Measurements from ENCODE around the gene PI4K2B. TPM values are rescaled to one million over a fixed set of nuclear protein-coding genes. Genes with fewer than 3 reads are reported as not detected.
"Not testable (repeated sequence)": the region's sequence is repeated elsewhere in the genome, so short reads cannot be mapped to it uniquely, and the experiment has no call there.

Gene PI4K2B
- total RNA-seq, 1 experiment from 2014 or later = 26.4 TPM

DNA sequence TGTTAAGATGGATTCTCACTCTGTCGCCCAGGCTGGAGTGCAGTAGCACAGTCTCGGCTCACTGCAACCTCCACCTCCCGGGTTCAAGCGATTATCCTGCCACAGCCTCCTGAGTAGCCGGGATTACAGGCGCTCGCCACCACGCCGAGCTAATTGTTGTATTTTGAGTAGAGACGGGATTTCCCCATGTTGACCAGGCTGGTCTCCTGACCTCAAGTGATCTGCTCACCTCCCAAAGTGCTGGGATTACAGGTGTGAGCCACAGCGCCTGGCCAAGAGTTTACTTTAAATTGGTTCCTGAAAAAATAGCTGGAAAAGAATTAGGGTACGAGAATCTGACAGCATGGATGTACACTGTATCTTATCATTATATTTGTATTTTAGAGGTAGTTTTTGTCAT is 20.0 kb downstream of the PI4K2B start:
- H3K9me3 ChIP-seq (replicated peaks); H3K27ac ChIP-seq; H3K4me1 ChIP-seq; DNase-seq; H3K4me3 ChIP-seq; H3K27me3 ChIP-seq: not testable (repeated sequence)
- H3K36me3 ChIP-seq = peaks cover 11% of the 10 kb centered on the region

- no peaks in the 10 kb centered on the region for H3K27me3 ChIP-seq
- no peak for DNase-seq
- H3K9me3 ChIP-seq (replicated peaks) = no peaks in the 10 kb centered on the region
- H3K4me1 ChIP-seq = peaks cover 3% of the 10 kb centered on the region; the same call in 1 of the 2 replicates
- H3K36me3 ChIP-seq = peaks cover 34% of the 10 kb centered on the region
- H3K27ac ChIP-seq = no peak overlapping the region
- no peak overlapping the region for H3K4me3 ChIP-seq
These were observed 25.2 kb downstream of the PI4K2B start for GRCh38 chr4:25258980-25259578.

GRCh38 chr4:25271866-25272265 is 38.0 kb downstream of the PI4K2B start:
- Histone ChIP-seq H3K4me1 (peaks cover 5% of the 10 kb centered on the region), H3K36me3 (peaks cover 5% of the 10 kb centered on the region; the same call in 1 of the 2 replicates), H3K27ac (peak overlapping the region; percentile 22; the same call in 1 of the 2 replicates), H3K27me3 (no peaks in the 10 kb centered on the region), H3K9me3 (replicated peaks) (no peaks in the 10 kb centered on the region), H3K4me3 (no peak overlapping the region)
- DNase-seq = peak; percentile 43 to 58

DNA sequence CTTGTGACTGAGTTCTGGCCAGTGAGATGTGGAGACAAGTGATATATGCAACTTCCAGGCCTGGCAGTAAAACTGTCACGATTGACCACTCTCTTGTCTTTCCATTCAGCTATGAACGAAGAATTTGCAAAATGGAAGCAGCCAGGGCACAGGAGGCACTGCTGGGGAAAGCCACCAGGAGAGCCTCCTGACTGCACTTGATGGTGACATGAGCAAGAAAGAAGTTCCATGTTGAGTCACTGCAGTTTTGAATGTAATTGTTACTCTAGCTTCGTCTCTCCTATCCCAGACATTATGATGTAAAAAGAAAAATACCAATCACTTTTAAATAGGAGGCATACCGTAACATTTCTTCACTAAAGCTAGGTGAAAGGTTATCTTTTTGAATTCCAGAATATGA is 46.4 kb downstream of the PI4K2B start:
- H3K27me3 ChIP-seq = no peaks in the 10 kb centered on the region
- no peak overlapping the region for H3K27ac ChIP-seq
- H3K4me3 ChIP-seq = no peak overlapping the region
- no peak for DNase-seq
- no peaks in the 10 kb centered on the region for H3K4me1 ChIP-seq
- no peaks in the 10 kb centered on the region for H3K36me3 ChIP-seq
- H3K9me3 ChIP-seq (replicated peaks) = no peaks in the 10 kb centered on the region

- no peaks in the 10 kb centered on the region for H3K36me3 ChIP-seq
- H3K27ac ChIP-seq = no peak overlapping the region
- H3K27me3 ChIP-seq = no peaks in the 10 kb centered on the region
- 0 out of 2 replicates have a peak, but pooled peaks cover 3% of the 10 kb centered on the region for H3K9me3 ChIP-seq (replicated peaks)
- no peak overlapping the region for H3K4me3 ChIP-seq
- no peaks in the 10 kb centered on the region for H3K4me1 ChIP-seq
- DNase-seq = no peak
These were observed 50.1 kb downstream of the PI4K2B start for GRCh38 chr4:25283948-25284347.

- Histone ChIP-seq H3K9me3 (replicated peaks) (0 out of 2 replicates have a peak, but pooled peaks cover 3% of the 10 kb centered on the region), H3K27me3 (no peaks in the 10 kb centered on the region), H3K36me3 (no peaks in the 10 kb centered on the region), H3K4me3 (no peak overlapping the region), H3K4me1 (no peaks in the 10 kb centered on the region), H3K27ac (no peak overlapping the region)
- no peak for DNase-seq
These were observed 50.6 kb downstream of the PI4K2B start for GRCh38 chr4:25284466-25284865.

GRCh38 chr4:25290490-25291067 is 56.7 kb downstream of the PI4K2B start:
- Histone ChIP-seq H3K27me3 (no peaks in the 10 kb centered on the region), H3K4me3 (peak overlapping the region; percentile 25), H3K36me3 (no peaks in the 10 kb centered on the region), H3K9me3 (replicated peaks) (0 out of 2 replicates have a peak, but pooled peaks cover 3% of the 10 kb centered on the region), H3K4me1 (peaks cover 5% of the 10 kb centered on the region; the same call in 1 of the 2 replicates), H3K27ac (no peak overlapping the region)
- peak; percentile 59 to 62 for DNase-seq

- Histone ChIP-seq H3K36me3 (no peaks in the 10 kb centered on the region), H3K27me3 (no peaks in the 10 kb centered on the region), H3K4me1 (peaks cover 5% of the 10 kb centered on the region; the same call in 1 of the 2 replicates), H3K9me3 (replicated peaks) (0 out of 2 replicates have a peak, but pooled peaks cover 3% of the 10 kb centered on the region), H3K4me3 (peak overlapping the region; percentile 25), H3K27ac (no peak overlapping the region)
- DNase-seq = no peak
These were observed 57.4 kb downstream of the PI4K2B start for GRCh38 chr4:25291158-25291733.

- H3K4me3 ChIP-seq = no peak overlapping the region
- no peaks in the 10 kb centered on the region for H3K36me3 ChIP-seq
- no peaks in the 10 kb centered on the region for H3K27me3 ChIP-seq
- no peak overlapping the region for H3K27ac ChIP-seq
- H3K4me1 ChIP-seq = no peaks in the 10 kb centered on the region
- H3K9me3 ChIP-seq (replicated peaks) = no peaks in the 10 kb centered on the region
- no peak for DNase-seq
These were observed 63.9 kb downstream of the PI4K2B start for GRCh38 chr4:25297528-25298242.

- H3K27ac ChIP-seq = no peak overlapping the region
- H3K27me3 ChIP-seq = no peaks in the 10 kb centered on the region
- H3K4me3 ChIP-seq = no peak overlapping the region
- no peaks in the 10 kb centered on the region for H3K9me3 ChIP-seq (replicated peaks)
- H3K4me1 ChIP-seq = no peaks in the 10 kb centered on the region
- DNase-seq = no peak
- H3K36me3 ChIP-seq = no peaks in the 10 kb centered on the region
These were observed 65.8 kb downstream of the PI4K2B start for GRCh38 chr4:25299476-25300203.

DNA sequence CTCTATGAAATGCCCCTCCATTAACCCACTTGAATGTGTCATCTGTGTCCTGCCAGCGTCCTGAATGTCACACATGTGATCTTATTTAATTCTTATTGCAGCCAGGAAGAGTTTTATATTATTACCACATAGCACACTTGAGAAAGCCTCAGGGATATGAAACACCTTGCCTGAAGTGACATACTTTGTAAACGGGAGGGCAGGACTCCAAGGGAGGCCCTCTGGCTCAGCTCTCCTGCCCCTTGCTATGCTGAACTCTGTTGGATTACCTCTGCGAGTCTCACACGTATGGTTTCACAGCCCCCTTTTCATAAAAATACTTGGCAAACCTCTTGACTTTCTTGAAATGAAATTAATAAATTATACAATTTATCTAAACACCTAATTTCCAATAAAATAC is 67.6 kb downstream of the PI4K2B start:
- Histone ChIP-seq H3K4me3 (no peak overlapping the region), H3K9me3 (replicated peaks) (no peaks in the 10 kb centered on the region), H3K36me3 (no peaks in the 10 kb centered on the region), H3K27me3 (no peaks in the 10 kb centered on the region), H3K27ac (no peak overlapping the region), H3K4me1 (no peaks in the 10 kb centered on the region)
- DNase-seq = no peak

DNA sequence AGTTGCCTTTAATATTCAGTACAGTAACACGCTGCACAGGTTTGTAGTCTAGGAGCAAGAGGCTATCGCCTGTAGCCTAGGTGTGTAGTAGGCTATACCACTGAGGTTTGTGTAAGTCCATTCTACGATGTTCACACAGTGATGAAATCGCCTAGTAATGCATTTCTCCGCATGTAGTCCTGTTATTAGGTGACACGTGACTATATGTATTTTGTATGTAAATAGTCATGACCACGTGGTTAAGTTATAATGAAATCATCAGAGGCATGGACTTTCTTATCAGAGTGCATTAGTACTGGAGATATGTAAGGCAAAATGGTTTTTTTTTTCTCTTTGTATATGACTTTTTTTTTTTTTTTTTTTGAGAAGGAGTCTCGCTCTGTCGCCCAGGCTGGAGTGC is 68.8 kb downstream of the PI4K2B start:
- no peak overlapping the region for H3K27ac ChIP-seq
- no peak overlapping the region for H3K4me3 ChIP-seq
- no peak for DNase-seq
- H3K27me3 ChIP-seq = no peaks in the 10 kb centered on the region
- H3K9me3 ChIP-seq (replicated peaks) = no peaks in the 10 kb centered on the region
- H3K36me3 ChIP-seq = no peaks in the 10 kb centered on the region
- H3K4me1 ChIP-seq = no peaks in the 10 kb centered on the region; the same call in 1 of the 2 replicates

- no peaks in the 10 kb centered on the region for H3K9me3 ChIP-seq (replicated peaks)
- no peaks in the 10 kb centered on the region for H3K27me3 ChIP-seq
- H3K27ac ChIP-seq = no peak overlapping the region
- no peak overlapping the region for H3K4me3 ChIP-seq
- no peaks in the 10 kb centered on the region for H3K36me3 ChIP-seq
- no peak for DNase-seq
- H3K4me1 ChIP-seq = peaks cover 6% of the 10 kb centered on the region
These were observed 69.7 kb downstream of the PI4K2B start for GRCh38 chr4:25303578-25303977.

DNA sequence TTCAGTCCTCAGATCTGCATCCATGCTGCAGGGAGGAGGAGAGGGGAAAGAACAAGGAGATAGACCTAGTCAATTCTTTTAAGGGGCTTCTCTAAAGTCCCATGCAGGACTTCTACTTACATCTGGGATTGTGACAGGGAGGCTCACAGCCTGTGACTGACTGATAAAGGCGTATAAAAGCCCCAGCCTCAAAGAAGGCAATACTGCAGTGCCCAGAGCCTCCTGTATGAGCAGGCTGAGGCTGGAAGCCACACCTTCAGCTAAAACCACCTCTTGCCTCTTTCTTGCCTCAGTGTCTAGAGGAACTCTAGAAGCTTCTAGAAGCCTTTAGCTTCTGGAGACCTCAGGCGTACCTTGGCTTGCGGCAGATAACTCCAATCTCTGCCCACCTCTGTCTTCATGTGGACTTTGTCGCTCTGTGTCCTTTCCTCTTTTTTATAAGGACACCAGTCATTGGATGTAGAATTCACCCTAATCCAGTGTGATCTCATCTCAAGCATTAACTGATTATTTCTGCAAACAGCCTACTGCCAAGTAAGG is 72.8 kb downstream of the PI4K2B start:
- Histone ChIP-seq H3K27me3 (no peaks in the 10 kb centered on the region), H3K4me1 (peaks cover 11% of the 10 kb centered on the region), H3K36me3 (no peaks in the 10 kb centered on the region), H3K27ac (no peak overlapping the region), H3K9me3 (replicated peaks) (no peaks in the 10 kb centered on the region), H3K4me3 (no peak overlapping the region)
- no peak for DNase-seq
